Colonic mucosa (tissue), 4 donors: ENCODE data around the gene FILIP1L. TPM values are rescaled to one million over a fixed set of nuclear protein-coding genes. Genes with fewer than 3 reads are reported as not detected.

Source experiments
- DNase-seq: peaks from one replicate; pipeline ENCODE4 v3.0.0-alpha.2; 2020
- H3K27ac ChIP-seq: fragments of 200-600 bp; one replicate; pipeline ENCODE4 v1.8.0; 2021
- H3K27me3 ChIP-seq: fragments of 200-600 bp; one replicate; pipeline ENCODE4 v1.8.0; 2021
- H3K36me3 ChIP-seq: fragments of 200-600 bp; one replicate; pipeline ENCODE4 v1.8.0; 2021
- H3K4me1 ChIP-seq: fragments of 200-600 bp; one replicate; pipeline ENCODE4 v1.8.0; 2021; ENCODE audit warnings: mild to moderate bottlenecking
- H3K4me3 ChIP-seq: fragments of 200-600 bp; one replicate; pipeline ENCODE4 v1.8.0; 2021
- H3K9ac ChIP-seq, 2 donors: one replicate each; pipeline ENCODE4 v1.7.0; 2013; ENCODE audit warnings: control low read depth in 2 of 2, low read depth in 2 of 2, low read length in 2 of 2
- H3K9me3 ChIP-seq: fragments of 200-600 bp; one replicate; pipeline ENCODE4 v1.8.0; 2021
- intact Hi-C: fragments of 100-400 bp; cut with DNase I; formaldehyde crosslinking; loops from one replicate; pipeline ENCODE4 v1.14.1; 2022
- total RNA-seq, 2 donors: library from RNA; stranded (reverse); fragmentation: NEBNext Ultra II Directional in 1 of 2; extraction: Animal tissue kit (Norgen Biotek cat#: 25700) in 1 of 2; gene quantifications; one replicate each; pipeline ENCODE4 v1.2.1, GENCODE V29; 2021
- TF ChIP-seq, protein P1 (sequence below): fragments of 200-600 bp; IDR thresholded peaks from one replicate; pipeline ENCODE4 v1.8.0; 2022; ENCODE audit warnings: antibody characterized with exemption, mild to moderate bottlenecking
- donor health status: healthy.
- donor health status: DM: no; HTN: no; CAD: no.
- donor health status: DM: no; HTN: no; CAD: no.

The FILIP1L gene
- total RNA-seq, 2 donors from 2014 or later = 3.7 to 29.0 TPM

DNA sequence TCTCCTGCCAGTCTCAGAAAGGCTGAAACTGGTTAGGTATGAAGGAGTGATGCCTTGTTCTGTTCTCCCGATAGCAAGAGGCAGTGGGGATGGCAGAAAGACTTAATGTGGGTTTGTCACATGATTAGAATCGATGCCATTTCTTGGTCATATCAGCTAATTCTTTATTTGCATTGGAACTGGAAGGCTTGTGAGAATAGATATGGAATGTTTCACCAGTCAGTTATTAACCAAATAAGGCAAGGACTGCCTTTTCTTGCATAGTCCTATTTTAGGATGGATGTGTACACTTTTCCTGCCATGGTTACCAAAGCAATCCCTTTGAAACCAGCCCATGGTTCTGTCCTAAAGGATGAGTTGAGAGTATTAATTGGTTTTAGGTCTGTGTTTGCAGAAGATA lies 33.7 kb downstream of the FILIP1L start:
- Histone ChIP-seq H3K9me3 (no peaks in the 10 kb centered on the region), H3K36me3 (no peaks in the 10 kb centered on the region), H3K27me3 (no peaks in the 10 kb centered on the region), H3K27ac (no peak overlapping the region), H3K9ac (no peak overlapping the region), H3K4me1 (peaks cover 6% of the 10 kb centered on the region), H3K4me3 (no peak overlapping the region)
- intact Hi-C loops = no loop called here
- no peak for DNase-seq
- TF ChIP-seq, protein P1, sequence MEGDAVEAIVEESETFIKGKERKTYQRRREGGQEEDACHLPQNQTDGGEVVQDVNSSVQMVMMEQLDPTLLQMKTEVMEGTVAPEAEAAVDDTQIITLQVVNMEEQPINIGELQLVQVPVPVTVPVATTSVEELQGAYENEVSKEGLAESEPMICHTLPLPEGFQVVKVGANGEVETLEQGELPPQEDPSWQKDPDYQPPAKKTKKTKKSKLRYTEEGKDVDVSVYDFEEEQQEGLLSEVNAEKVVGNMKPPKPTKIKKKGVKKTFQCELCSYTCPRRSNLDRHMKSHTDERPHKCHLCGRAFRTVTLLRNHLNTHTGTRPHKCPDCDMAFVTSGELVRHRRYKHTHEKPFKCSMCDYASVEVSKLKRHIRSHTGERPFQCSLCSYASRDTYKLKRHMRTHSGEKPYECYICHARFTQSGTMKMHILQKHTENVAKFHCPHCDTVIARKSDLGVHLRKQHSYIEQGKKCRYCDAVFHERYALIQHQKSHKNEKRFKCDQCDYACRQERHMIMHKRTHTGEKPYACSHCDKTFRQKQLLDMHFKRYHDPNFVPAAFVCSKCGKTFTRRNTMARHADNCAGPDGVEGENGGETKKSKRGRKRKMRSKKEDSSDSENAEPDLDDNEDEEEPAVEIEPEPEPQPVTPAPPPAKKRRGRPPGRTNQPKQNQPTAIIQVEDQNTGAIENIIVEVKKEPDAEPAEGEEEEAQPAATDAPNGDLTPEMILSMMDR = no peak

DNA sequence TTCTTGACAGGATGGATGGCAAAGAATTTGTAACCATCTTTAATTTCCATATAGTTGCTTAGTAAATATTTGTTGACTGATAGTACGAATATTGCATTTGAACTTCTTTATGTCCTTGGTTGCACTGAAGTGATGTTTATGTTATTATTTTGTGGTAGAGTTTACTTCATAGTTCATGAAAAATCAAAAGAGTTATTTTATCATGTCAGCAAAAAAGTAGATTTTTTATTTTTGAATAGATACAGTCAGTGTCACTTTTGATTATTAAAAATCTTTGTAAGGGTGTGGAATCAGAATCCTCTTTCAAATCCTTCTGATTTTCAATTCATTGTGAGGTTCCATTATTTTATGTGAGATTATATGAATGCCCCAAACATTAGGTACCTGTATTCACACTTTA lies 35.0 kb downstream of the FILIP1L start:
- intact Hi-C loops = no loop called here
- Histone ChIP-seq H3K27ac (no peak overlapping the region), H3K9me3 (no peaks in the 10 kb centered on the region), H3K4me3 (no peak overlapping the region), H3K4me1 (peaks cover 6% of the 10 kb centered on the region), H3K27me3 (no peaks in the 10 kb centered on the region), H3K9ac (no peak overlapping the region), H3K36me3 (no peaks in the 10 kb centered on the region)
- TF ChIP-seq, protein P1 = no peak
- no peak for DNase-seq

DNA sequence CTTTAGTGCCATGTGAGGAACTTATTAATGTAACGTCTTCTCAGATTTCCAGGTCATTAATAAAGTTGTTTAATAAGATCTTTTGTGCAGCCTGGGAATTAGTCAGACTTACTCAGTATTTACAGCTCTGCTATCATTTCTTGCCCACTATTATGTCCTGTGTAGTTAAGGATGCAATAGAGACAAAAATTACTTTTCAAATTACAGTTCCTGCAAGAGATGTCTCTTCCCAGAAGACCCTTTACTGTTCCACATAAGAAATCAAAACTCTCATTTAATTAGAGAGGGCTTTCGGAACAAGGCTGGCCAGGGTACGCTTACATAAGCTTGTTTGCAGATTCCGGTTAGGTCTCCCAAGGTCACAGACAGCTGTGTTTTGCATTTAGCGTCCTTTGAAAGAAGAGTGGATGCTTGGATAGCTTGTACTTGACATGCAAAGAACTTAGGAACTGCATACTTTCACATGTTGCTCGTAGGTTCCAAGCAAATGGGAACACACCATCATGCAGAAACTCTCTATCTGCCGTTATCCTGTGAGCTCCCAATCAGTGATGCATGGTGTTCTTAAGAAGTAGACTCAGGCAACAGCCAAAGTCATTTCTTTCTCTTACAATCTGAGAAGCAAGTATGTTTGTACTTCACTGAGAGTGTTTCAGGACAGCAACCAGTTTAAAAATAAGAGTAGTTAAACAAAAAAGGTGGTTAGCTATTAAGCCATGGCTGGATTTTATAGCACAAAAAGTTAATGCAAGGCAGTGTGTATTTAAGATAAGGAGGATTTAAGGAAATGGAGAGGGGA lies 37.4 kb downstream of the FILIP1L start:
- DNase-seq = no peak
- Histone ChIP-seq H3K9ac (peak overlapping the region in 1 of 2 donors; percentile 30), H3K36me3 (no peaks in the 10 kb centered on the region), H3K27ac (peak overlapping the region; percentile 42), H3K27me3 (no peaks in the 10 kb centered on the region), H3K9me3 (no peaks in the 10 kb centered on the region), H3K4me1 (peaks cover 10% of the 10 kb centered on the region), H3K4me3 (no peak overlapping the region)
- TF ChIP-seq, protein P1 = no peak
- intact Hi-C loops = no loop called here

DNA sequence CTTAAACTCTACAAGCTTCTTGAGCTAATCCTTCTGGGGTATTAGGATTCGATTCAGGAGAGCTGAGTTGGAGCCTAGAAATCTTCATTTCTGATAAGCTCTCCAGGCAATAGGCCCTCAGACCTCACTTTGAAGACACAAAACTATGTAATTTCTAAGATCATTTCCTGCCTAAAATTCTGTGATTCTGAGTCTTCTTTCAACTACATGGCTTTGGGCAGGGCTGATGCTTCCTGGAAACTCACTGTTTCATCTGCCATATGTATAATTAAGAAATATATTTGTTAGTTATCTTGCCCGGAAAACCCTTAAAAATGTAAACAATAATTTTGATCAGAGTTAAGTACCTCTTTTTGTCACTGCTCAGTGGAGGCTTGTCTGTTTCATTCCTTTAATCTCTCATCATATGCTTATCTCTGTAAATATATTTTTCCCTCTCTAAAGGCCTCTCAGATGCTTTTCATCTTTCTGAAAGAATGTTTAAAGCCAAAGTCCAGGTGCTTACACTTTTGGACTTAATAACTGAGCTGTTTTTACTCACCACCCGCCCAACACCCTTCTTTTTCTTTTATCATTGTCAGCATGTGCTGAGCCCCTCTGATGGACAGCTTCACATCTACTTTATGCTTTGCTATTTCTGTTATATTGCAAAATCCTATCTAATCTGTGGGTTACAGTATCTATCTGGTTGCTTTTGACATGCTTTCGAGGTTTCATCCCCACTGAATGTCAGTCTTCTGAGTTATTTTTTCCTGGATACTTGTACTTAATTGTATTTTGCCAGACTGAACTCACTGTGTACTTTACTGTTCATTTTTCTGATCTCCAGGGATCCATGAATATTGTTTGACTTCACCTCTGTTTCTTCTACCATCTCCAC lies 38.2 kb downstream of the FILIP1L start:
- DNase-seq = no peak
- no peaks in the 10 kb centered on the region for H3K9me3 ChIP-seq
- H3K9ac ChIP-seq = no peak overlapping the region
- H3K27ac ChIP-seq = peak overlapping the region; percentile 42
- intact Hi-C loops = no loop called here
- H3K36me3 ChIP-seq = no peaks in the 10 kb centered on the region
- H3K4me3 ChIP-seq = no peak overlapping the region
- H3K27me3 ChIP-seq = no peaks in the 10 kb centered on the region
- peaks cover 10% of the 10 kb centered on the region for H3K4me1 ChIP-seq
- TF ChIP-seq, protein P1 = no peak

DNA sequence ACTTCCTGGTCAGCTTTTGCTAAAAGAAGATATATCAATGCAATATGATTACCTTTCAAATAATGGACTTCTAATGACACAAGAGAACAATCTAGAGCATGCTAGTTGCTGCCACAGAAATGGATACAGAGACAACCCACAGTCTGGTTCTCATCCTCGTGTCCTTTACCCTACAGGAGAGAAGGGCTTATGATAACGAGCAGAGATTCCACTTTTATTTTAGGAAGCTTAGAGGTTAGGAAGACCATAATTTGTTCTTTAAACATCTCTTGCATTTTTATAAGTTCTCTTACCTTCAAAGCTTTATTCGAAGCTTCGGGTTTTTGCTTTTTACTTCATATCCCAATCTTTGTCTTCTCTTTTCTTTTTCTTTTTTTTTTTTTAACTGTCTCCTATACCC lies 39.1 kb downstream of the FILIP1L start:
- no peak for DNase-seq
- TF ChIP-seq, protein P1 = no peak
- H3K4me3 ChIP-seq = no peak overlapping the region
- intact Hi-C loops = no loop called here
- H3K27me3 ChIP-seq = no peaks in the 10 kb centered on the region
- H3K36me3 ChIP-seq = no peaks in the 10 kb centered on the region
- H3K9ac ChIP-seq = no peak overlapping the region
- peaks cover 10% of the 10 kb centered on the region for H3K4me1 ChIP-seq
- no peak overlapping the region for H3K27ac ChIP-seq
- no peaks in the 10 kb centered on the region for H3K9me3 ChIP-seq
